WI38 (cell line): ENCODE results near the gene PCDHB2.
A peak's percentile ranks its signal among the peaks of the same experiment; 100 is the strongest.

Experiments used
- H3K4me3 ChIP-seq: 2 replicates; pipeline ENCODE4 v1.5.1; 2011; ENCODE audit warnings: low read depth, mild to moderate bottlenecking, control low read depth, low read length
- TF ChIP-seq, protein P1 (sequence below): IDR thresholded peaks from 2 replicates; pipeline ENCODE4 v1.5.1; 2012; ENCODE audit warnings: low read depth, mild to moderate bottlenecking, control low read depth, low read length

The PCDHB2 gene

DNA sequence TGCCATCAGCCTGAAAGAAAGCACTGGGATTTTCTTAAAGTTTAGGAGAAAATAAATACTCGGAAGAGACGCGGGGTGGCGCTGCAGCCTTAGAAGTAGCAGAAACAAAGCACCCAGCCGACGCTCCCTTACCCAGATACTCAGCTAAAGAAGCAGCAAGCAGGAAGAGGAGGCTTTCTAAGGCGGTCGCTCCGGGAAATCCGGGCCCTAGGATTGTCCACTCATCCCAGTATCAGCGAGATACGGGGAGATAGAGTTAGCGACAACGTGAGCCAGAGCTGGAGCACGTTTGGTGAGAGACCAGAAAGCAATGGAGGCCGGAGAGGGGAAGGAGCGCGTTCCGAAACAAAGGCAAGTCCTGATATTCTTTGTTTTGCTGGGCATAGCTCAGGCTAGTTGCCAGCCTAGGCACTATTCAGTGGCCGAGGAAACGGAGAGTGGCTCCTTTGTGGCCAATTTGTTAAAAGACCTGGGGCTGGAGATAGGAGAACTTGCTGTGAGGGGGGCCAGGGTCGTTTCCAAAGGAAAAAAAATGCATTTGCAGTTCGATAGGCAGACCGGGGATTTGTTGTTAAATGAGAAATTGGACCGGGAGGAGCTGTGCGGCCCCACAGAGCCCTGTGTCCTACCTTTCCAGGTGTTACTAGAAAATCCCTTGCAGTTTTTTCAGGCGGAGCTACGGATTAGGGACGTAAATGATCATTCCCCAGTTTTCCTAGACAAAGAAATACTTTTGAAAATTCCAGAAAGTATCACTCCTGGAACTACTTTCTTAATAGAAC, at the start of gene PCDHB2:
Gene PCDHB2 (plus strand): TSS at position 135 of the 782 bp plus-strand sequence. CDS start 176 bp downstream, at position 311.
- peak within 1 kb of the TSS; percentile 49 for H3K4me3 ChIP-seq
- TF ChIP-seq, protein P1, sequence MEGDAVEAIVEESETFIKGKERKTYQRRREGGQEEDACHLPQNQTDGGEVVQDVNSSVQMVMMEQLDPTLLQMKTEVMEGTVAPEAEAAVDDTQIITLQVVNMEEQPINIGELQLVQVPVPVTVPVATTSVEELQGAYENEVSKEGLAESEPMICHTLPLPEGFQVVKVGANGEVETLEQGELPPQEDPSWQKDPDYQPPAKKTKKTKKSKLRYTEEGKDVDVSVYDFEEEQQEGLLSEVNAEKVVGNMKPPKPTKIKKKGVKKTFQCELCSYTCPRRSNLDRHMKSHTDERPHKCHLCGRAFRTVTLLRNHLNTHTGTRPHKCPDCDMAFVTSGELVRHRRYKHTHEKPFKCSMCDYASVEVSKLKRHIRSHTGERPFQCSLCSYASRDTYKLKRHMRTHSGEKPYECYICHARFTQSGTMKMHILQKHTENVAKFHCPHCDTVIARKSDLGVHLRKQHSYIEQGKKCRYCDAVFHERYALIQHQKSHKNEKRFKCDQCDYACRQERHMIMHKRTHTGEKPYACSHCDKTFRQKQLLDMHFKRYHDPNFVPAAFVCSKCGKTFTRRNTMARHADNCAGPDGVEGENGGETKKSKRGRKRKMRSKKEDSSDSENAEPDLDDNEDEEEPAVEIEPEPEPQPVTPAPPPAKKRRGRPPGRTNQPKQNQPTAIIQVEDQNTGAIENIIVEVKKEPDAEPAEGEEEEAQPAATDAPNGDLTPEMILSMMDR, result no peak

- TF ChIP-seq, protein P1, result no peak
- H3K4me3 ChIP-seq, result no peak within 1 kb of the TSS
Observed at GRCh38 chr5:141050622-141051520, 43.5 kb upstream of the PCDHB2 start, which contains the start of gene PCDHB1. TSS of gene PCDHB1 (plus strand) at chr5:141051374. CDS start at chr5:141051471, 97 bp downstream.

DNA sequence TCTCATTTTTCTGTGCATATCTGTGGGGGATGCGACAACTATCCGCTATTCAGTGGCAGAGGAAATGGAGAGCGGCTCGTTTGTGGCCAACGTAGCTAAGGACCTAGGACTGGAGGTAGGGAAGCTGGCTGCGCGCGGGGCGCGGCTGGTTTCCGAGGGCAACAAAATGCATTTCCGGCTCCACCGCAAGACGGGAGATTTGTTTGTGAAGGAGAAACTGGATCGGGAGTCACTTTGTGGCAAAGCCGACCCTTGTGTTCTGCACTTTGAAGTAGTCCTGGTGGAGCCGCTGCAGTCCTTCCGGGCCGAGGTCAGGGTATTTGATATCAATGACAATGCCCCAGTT, 42.9 kb upstream of the PCDHB2 start:
- no peak overlapping the region for H3K4me3 ChIP-seq

GRCh38 chr5:141077826-141078225, 16.6 kb upstream of the PCDHB2 start:
- H3K4me3 ChIP-seq, result no peak overlapping the region
- TF ChIP-seq, protein P1, result no peak

More for the DNA sequence above, 42.9 kb upstream of the PCDHB2 start:
- TF ChIP-seq, protein P1, result no peak

GRCh38 chr5:141082228-141082627, 12.2 kb upstream of the PCDHB2 start:
- H3K4me3 ChIP-seq, result no peak overlapping the region
- TF ChIP-seq, protein P1, result no peak

GRCh38 chr5:141084487-141084989, 9.9 kb upstream of the PCDHB2 start:
- H3K4me3 ChIP-seq, result peak overlapping the region; percentile 46
- TF ChIP-seq, protein P1, result peak; percentile 28
